ENCODE results near the gene NPAS3. TPM values are rescaled to one million over a fixed set of nuclear protein-coding genes. Genes with fewer than 3 reads are reported as not detected.

Gene NPAS3
- total and polyA plus RNA-seq, 7 donors = 0.36 to 6.4 (median 4.6) TPM; not detected in 2

- intact Hi-C loops (cut with DNase I) = no loop called here
- WGBS, 2 donors = 86 to 88% methylated on average over 4 of the region's 4 CpGs
- TF ChIP-seq CTCF (IDR thresholded peaks at IDR 0.05) (no peak), EP300 (IDR thresholded peaks at IDR 0.05) (no peak), POLR2AphosphoS5 (IDR thresholded peaks at IDR 0.05) (no peak), POLR2A (IDR thresholded peaks at IDR 0.05) (no peak)
Observed at GRCh38 chr14:33483541-33483940, 544.9 kb downstream of the NPAS3 start.

GRCh38 chr14:33484264-33484663, 545.6 kb downstream of the NPAS3 start:
- H3K4me3 ChIP-seq = no peak overlapping the region
- H3K36me3 ChIP-seq = no peaks in the 10 kb centered on the region
- intact Hi-C loops (cut with DNase I) = no loop called here
- no peaks in the 10 kb centered on the region for H3K9me3 ChIP-seq
- TF ChIP-seq CTCF (IDR thresholded peaks at IDR 0.05) = no peak
- TF ChIP-seq POLR2A (IDR thresholded peaks at IDR 0.05) = no peak
- TF ChIP-seq EP300 (IDR thresholded peaks at IDR 0.05) = no peak
- no peak for TF ChIP-seq POLR2AphosphoS5 (IDR thresholded peaks at IDR 0.05)
- no peaks in the 10 kb centered on the region for H3K4me1 ChIP-seq
- DNase-seq = no peak
- H3K27ac ChIP-seq = no peak overlapping the region
- H3K27me3 ChIP-seq = no peaks in the 10 kb centered on the region
- WGBS, 2 donors = 13 to 17% methylated on average over 5 of the region's 5 CpGs

More at GRCh38 chr14:33483541-33483940, 544.9 kb downstream of the NPAS3 start:
- Histone ChIP-seq H3K27ac (no peak overlapping the region), H3K4me3 (no peak overlapping the region), H3K36me3 (no peaks in the 10 kb centered on the region), H3K4me1 (no peaks in the 10 kb centered on the region), H3K9me3 (no peaks in the 10 kb centered on the region), H3K27me3 (no peaks in the 10 kb centered on the region)
- DNase-seq = no peak

- intact Hi-C loops (cut with DNase I) = no loop called here
Observed at GRCh38 chr14:33486332-33486890, 547.7 kb downstream of the NPAS3 start.

DNA sequence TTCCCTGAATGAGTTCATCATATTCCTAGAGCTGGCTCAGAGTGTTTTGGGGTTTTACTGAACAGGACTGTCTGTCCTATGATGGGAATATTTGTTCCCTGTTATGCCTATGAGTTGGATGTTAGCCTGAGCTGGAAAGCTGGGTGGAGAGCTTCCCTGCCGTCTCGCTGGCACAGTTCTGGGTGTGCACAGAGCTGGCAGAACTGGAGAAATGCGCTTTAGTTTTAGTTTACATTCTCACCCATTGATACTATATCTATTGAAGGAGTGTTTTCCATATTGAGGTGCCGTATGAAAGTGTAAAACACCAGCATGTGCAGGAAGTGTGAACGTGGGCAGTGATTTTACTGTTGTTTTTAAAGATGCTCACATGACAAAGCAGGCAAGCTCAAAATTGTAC, 549.9 kb downstream of the NPAS3 start:
- no peaks in the 10 kb centered on the region for H3K9me3 ChIP-seq
- DNase-seq = no peak

More at GRCh38 chr14:33486332-33486890, 547.7 kb downstream of the NPAS3 start:
- TF ChIP-seq POLR2A (IDR thresholded peaks at IDR 0.05) (no peak), EP300 (IDR thresholded peaks at IDR 0.05) (no peak), POLR2AphosphoS5 (IDR thresholded peaks at IDR 0.05) (no peak), CTCF (IDR thresholded peaks at IDR 0.05) (no peak)
- H3K27ac ChIP-seq = no peak overlapping the region
- no peak overlapping the region for H3K4me3 ChIP-seq
- no peaks in the 10 kb centered on the region for H3K36me3 ChIP-seq
- no peaks in the 10 kb centered on the region for H3K4me1 ChIP-seq
- no peaks in the 10 kb centered on the region for H3K9me3 ChIP-seq
- H3K27me3 ChIP-seq = no peaks in the 10 kb centered on the region
- DNase-seq = no peak
- 60 to 77% methylated on average over 2 of the region's 2 CpGs for WGBS, 2 donors

More for the DNA sequence above, 549.9 kb downstream of the NPAS3 start:
- intact Hi-C loops (cut with DNase I) = no loop called here
- Histone ChIP-seq H3K27me3 (no peaks in the 10 kb centered on the region), H3K36me3 (no peaks in the 10 kb centered on the region), H3K4me1 (no peaks in the 10 kb centered on the region), H3K27ac (no peak overlapping the region), H3K4me3 (no peak overlapping the region)
- TF ChIP-seq EP300 (IDR thresholded peaks at IDR 0.05) (no peak), CTCF (IDR thresholded peaks at IDR 0.05) (no peak), POLR2A (IDR thresholded peaks at IDR 0.05) (no peak)
- WGBS, 2 donors = 83 to 86% methylated on average over 5 of the region's 5 CpGs

Measured in sigmoid colon (tissue), 7 donors.